Left colon (tissue), 2 donors: Measurements from ENCODE around the gene S100A2. TPM values are rescaled to one million over a fixed set of nuclear protein-coding genes. Genes with fewer than 3 reads are reported as not detected.

Source experiments
- ATAC-seq: fragments of 200-7000 bp; cut with Tn5 transposase; one replicate; pipeline ENCODE4 v1.9.1; 2020; ENCODE audit warnings: mild to moderate bottlenecking, moderate library complexity
- DNase-seq, 2 donors: peaks; one replicate each; pipeline ENCODE4 v3.0.0-alpha.2; 2020
- intact Hi-C, 2 donors: fragments of 100-400 bp; cut with DNase I in 1 of 2; cut with micrococcal nuclease in 1 of 2; formaldehyde crosslinking; loops; one replicate each; pipeline versions ENCODE4 v1.11.2 to v1.14.0; 2022; cut with DNase I, micrococcal nuclease
- long read RNA-seq: library from polyadenylated mRNA; unstranded; transcript quantifications from one replicate; pipeline ENCODE4 v2.0.0, GENCODE V29; 2021
- total RNA-seq, 2 donors: library from RNA; stranded (reverse); fragmentation: NEBNext Ultra II Directional; extraction: Animal tissue kit (Norgen Biotek cat#: 25700); gene quantifications; one replicate each; pipeline ENCODE4 v1.2.1, GENCODE V29; 2021
- donor health status: DM: no; HTN: no; CAD: no.
- donor health status: DM: yes; HTN: yes; CAD: no.

S100A2 gene
- total RNA-seq = 1 to 10 TPM in 1 of 2 donors, not detected in 1; 1.1 TPM
- long read RNA-seq = 0 reads

DNA sequence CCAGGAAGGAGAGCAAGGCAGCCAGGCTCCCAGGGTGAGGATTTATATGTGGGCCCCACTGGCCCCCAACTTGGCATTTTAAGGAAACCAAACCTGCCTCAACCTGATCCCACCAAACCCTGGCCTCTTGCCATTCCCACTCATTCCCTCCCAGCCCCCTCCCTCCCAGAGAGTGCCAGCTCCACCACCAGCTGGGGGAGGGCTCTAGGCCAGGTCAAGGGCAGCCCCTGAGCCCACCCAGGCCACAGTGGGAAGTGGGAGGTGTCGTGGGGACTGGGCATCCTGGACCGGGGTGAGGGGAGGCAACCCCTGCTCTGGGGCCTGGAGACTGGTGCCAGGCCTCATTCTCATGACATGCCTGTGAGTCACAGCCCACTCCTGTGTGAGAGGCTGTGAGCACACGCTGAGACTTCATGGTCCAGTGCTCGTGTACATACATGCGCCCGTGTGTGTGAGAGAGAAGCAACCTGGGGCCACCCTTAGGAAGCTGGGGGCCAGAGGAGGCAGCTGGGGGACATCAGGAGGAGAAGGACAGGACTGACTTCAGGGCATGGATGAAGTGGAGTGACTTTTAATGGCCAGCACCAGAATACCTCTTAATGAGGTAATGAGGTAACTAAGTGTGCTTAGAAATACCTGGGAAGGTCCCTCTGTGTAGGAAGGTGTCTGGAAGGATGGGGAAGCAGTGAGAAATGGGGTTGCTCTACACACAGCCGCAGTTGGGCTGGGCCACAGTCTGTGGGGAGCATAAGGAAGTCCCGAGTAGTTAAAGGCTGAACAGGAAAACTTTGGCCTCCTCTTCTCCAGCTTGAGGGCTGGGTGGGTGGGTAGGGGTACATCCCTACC lies at the start of gene S100A2:
Gene S100A2 (minus strand): TSS at position 316 of the 846 bp plus-strand sequence. CDS start 1,967 bp downstream, outside the sequence.
- DNase-seq (peak; percentile 59 to 67), ATAC-seq (peak; percentile 56)
- intact Hi-C loops = loop anchor here in 1 of 2 donors (5.0 kb wide), 1 partner anchor 33 kb away; no protein-coding TSS in a partner anchor

- intact Hi-C loops = no loop called here
- ATAC-seq (no peak), DNase-seq (no peak)
Observed at GRCh38 chr1:153615406-153615805, 49.8 kb upstream of the S100A2 start.

GRCh38 chr1:153614906-153615305 lies 49.3 kb upstream of the S100A2 start:
- intact Hi-C loops = no loop called here
- DNase-seq (no peak), ATAC-seq (no peak)

DNA sequence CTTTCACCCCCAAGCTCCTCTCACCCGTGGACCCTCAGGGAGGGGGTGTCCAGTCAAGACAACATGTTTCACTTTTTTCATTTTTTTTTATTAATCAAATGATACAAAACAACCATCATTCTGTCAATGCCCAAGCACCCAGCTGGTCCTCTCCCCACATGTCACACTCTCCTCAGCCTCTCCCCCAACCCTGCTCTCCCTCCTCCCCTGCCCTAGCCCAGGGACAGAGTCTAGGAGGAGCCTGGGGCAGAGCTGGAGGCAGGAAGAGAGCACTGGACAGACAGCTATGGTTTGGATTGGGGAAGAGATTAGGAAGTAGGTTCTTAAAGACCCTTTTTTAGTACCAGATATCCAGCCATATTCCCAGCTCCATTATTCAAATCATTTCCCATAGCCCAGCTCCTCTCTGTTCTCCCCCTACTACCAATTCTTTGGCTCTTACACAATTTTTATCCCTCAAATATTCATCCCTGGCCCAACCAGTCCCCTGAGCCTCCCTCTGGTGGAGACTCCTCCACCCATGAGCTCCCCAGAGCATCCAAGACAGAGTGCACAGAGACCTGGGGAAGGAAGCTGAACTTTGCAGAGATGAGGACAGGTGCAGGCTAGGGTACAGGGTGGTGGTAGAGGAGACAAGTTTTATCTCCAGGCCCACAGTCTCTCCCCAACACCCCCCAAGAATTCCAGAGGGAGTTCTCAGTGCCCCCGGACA lies 48.7 kb upstream of the S100A2 start:
- intact Hi-C loops = no loop called here
- DNase-seq = no peak
- no peak for ATAC-seq

GRCh38 chr1:153613406-153613805 lies 47.8 kb upstream of the S100A2 start:
- no peak for ATAC-seq
- no peak for DNase-seq
- intact Hi-C loops = no loop called here

GRCh38 chr1:153612755-153613331 lies 47.2 kb upstream of the S100A2 start, which contains the start of gene S100A16:
TSS of gene S100A16 (minus strand) at chr1:153613137. CDS start at chr1:153608151, 4,986 bp downstream.
- DNase-seq = peak; percentile 88 to 93

GRCh38 chr1:153612111-153612754 lies 46.6 kb upstream of the S100A2 start:
- intact Hi-C loops = no loop called here
- DNase-seq (no peak), ATAC-seq (peak; percentile 3)

More at GRCh38 chr1:153612755-153613331, 47.2 kb upstream of the S100A2 start, which contains the start of gene S100A16:
- intact Hi-C loops = no loop called here
- peak; percentile 63 for ATAC-seq

- ATAC-seq (no peak), DNase-seq (no peak)
- intact Hi-C loops = no loop called here
Observed at GRCh38 chr1:153611356-153611755, 45.7 kb upstream of the S100A2 start.

- intact Hi-C loops = no loop called here
- DNase-seq (no peak), ATAC-seq (no peak)
Observed at GRCh38 chr1:153610811-153611301, 45.2 kb upstream of the S100A2 start.

DNA sequence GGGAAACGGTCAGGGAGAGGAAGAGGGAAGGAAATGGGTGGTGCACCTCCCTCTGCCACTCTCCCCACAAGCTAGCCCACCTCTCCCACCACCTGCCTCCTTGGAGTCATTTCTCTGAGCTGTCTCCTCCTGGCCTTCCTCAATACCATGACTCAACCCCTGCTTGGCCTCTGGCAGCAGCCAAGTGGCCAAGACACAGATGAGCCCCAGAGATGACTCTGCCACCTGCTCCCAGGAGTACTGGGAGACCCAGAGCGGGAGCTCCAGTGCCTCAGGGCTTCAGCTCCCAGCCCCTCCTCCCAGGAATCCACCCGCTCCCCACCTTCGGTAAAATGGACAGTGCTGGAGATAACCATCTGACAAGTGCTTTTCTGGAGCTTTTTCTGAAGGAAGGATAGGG lies 44.7 kb upstream of the S100A2 start:
- intact Hi-C loops = no loop called here
- DNase-seq (no peak), ATAC-seq (no peak)

GRCh38 chr1:153609585-153609907 lies 43.9 kb upstream of the S100A2 start:
- intact Hi-C loops = no loop called here
- ATAC-seq (no peak), DNase-seq (no peak)

- intact Hi-C loops = no loop called here
- peak; percentile 89 to 93 for DNase-seq
- ATAC-seq = peak; percentile 73
Observed at GRCh38 chr1:153608742-153609584, 43.3 kb upstream of the S100A2 start.

- intact Hi-C loops = no loop called here
- DNase-seq (no peak), ATAC-seq (no peak)
Observed at GRCh38 chr1:153608089-153608682, 42.5 kb upstream of the S100A2 start.

DNA sequence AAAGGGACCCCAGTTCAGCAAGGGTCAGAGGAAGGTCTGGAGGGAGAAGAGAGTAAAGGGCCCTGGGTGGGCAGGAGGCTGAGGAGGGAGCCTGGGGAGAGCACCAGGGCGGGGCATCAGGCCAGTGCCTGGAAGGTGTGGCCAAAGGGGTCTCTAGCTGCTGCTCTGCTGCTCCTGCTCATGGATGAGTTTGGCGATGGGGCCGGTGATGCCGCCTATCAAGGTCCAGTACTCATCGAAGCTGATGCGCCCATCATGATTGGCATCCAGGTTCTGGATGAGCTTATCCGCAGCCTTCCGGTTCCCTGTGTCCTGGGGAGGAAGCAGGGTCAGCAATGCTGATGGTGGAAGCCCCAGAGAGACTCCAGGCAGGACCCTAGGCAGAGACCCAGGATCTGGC lies 41.7 kb upstream of the S100A2 start:
- intact Hi-C loops = no loop called here
- ATAC-seq (no peak), DNase-seq (no peak)

DNA sequence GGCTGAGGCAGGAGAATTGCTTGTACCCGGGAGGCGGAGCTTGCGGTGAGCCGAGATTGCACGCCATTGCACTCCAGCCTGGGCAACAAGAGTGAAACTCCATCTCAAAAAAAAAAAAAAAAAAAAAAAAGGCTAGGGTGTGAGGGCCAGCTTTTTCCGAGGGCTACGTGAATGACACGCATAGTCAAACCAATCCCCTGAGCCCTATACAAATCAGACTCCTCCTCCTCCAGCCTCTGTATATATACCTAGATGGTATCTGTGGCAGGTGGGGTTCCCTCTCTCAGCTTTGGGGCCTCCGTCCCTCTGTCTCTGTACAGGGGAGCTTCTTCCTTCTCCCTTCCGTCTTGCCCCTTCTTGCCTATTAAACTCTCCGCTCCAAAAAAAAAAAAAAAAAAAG lies 40.5 kb upstream of the S100A2 start:
- DNase-seq (no peak), ATAC-seq (no peak)
- intact Hi-C loops = no loop called here

DNA sequence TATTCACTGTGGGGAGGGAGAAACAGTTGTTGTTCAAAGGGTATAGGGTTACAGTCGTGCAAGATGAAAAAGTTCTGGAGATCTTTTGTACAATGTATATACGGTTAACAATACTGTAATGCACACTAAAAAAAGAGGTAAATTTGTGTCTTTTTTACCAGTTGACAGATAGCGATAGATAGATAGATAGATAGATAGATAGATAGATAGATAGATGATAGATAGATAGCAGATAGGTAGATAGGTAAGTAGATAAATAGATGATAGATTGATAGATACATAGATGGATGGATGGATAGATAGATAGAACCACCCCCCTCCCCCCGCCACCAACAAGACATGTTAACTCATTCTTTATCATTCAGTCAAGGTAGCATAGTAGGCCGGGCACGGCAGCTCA lies 37.1 kb upstream of the S100A2 start:
- intact Hi-C loops = no loop called here
- no peak for DNase-seq
- no peak for ATAC-seq

GRCh38 chr1:153599847-153600246 lies 34.2 kb upstream of the S100A2 start:
- DNase-seq (no peak), ATAC-seq (no peak)
- intact Hi-C loops = no loop called here
